HG03521 (cell line): ENCODE results near the gene GRIK4.
"Not testable (repeated sequence)": the region's sequence is repeated elsewhere in the genome, so short reads cannot be mapped to it uniquely, and the experiment has no call there.

Experiments
- ATAC-seq: cut with Tn5 transposase; IDR thresholded peaks from one replicate; pipeline ENCODE4 v1.9.1; 2021; ENCODE audit warnings: mild to moderate bottlenecking, moderate library complexity; ENCODE audit not compliant: unreplicated experiment

The GRIK4 gene

GRCh38 chr11:120571476-120571875 is 59.9 kb downstream of the GRIK4 start:
- ATAC-seq = no peak

- no peak for ATAC-seq
Measured at GRCh38 chr11:120573756-120574354, 62.3 kb downstream of the GRIK4 start.

- ATAC-seq = no peak
Measured at GRCh38 chr11:120574876-120575275, 63.3 kb downstream of the GRIK4 start.

- no peak for ATAC-seq
Measured at GRCh38 chr11:120575461-120575860, 63.9 kb downstream of the GRIK4 start.

GRCh38 chr11:120576606-120577005 is 65.1 kb downstream of the GRIK4 start:
- no peak for ATAC-seq

GRCh38 chr11:120577041-120577440 is 65.5 kb downstream of the GRIK4 start:
- ATAC-seq = no peak

- no peak for ATAC-seq
Measured at GRCh38 chr11:120577624-120578363, 66.2 kb downstream of the GRIK4 start.

GRCh38 chr11:120578596-120579154 is 67.1 kb downstream of the GRIK4 start:
- ATAC-seq = no peak

- ATAC-seq = no peak
Measured at GRCh38 chr11:120579611-120580031, 68.1 kb downstream of the GRIK4 start.

GRCh38 chr11:120581313-120581712 is 69.8 kb downstream of the GRIK4 start:
- no peak for ATAC-seq

GRCh38 chr11:120582535-120582934 is 71.0 kb downstream of the GRIK4 start:
- not testable (repeated sequence) for ATAC-seq

GRCh38 chr11:120586072-120586471 is 74.5 kb downstream of the GRIK4 start:
- no peak for ATAC-seq

GRCh38 chr11:120586728-120587127 is 75.2 kb downstream of the GRIK4 start:
- no peak for ATAC-seq

- ATAC-seq = no peak
Measured at GRCh38 chr11:120587299-120587698, 75.8 kb downstream of the GRIK4 start.

GRCh38 chr11:120589376-120589775 is 77.8 kb downstream of the GRIK4 start:
- no peak for ATAC-seq

GRCh38 chr11:120590472-120590871 is 78.9 kb downstream of the GRIK4 start:
- no peak for ATAC-seq

GRCh38 chr11:120594746-120595145 is 83.2 kb downstream of the GRIK4 start:
- no peak for ATAC-seq

- no peak for ATAC-seq
Measured at GRCh38 chr11:120595557-120595956, 84.0 kb downstream of the GRIK4 start.

- ATAC-seq = no peak
Measured at GRCh38 chr11:120597250-120598215, 86.0 kb downstream of the GRIK4 start.

- no peak for ATAC-seq
Measured at GRCh38 chr11:120598517-120599257, 87.1 kb downstream of the GRIK4 start.
